ENCODE results near the gene WNT5A.

Gene WNT5A

DNA sequence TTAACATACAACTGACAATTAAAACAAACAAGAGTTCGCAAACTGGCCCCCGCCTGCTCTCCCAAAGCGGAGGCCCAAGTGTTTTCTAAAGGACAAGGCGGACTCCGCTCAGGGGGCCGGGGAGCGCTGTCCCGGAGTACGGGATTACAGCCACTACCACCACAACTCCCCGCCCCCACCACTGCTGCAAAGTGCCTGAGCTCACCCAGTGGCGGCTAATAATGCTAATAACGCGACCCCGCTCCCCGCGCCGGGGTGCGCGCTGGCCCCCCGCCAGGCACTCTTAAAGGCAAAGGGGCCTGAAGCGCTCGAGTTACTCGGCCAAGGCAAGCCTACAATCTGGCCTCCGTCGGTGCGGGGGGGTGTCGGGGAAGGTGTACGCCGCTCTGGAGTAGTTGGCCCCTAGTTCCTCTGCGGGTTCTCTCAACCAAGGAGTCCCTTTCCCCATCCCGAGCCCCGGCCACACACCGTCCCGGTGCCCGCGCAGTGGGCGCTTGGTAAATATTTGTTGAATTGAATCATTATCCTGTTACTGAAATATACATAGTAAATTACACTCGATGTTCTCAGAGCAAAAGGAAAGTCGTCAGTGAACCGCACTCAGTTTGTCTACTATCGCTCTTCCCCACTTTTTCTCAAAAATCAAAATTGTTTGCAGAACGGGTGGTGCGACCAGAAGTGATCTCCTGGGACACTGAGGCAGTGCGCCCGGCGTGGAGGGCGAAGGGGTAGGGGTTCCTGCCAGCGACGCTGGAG, 827 bp downstream of the WNT5A start (continued):
- no peak for TF ChIP-seq ZBTB49 (tag by site-specific recombination; IDR thresholded peaks at IDR 0.05; ENCODE audit: low read depth)
- no peak for TF ChIP-seq ZNF677 (tag by site-specific recombination; IDR thresholded peaks at IDR 0.05)
- peak; percentile 90 for TF ChIP-seq GLIS2 (tag by site-specific recombination; IDR thresholded peaks at IDR 0.05)
- TF ChIP-seq ZNF747 (tag by site-specific recombination; IDR thresholded peaks at IDR 0.05): no peak
- TF ChIP-seq MZF1 (tag by site-specific recombination; IDR thresholded peaks at IDR 0.05; ENCODE audit: borderline replicate concordance): no peak
- TF ChIP-seq ZNF394 (tag by site-specific recombination; IDR thresholded peaks at IDR 0.05; ENCODE audit: borderline replicate concordance): peak; percentile 10; the same call in 1 of the 2 replicates
- TF ChIP-seq, protein P1, sequence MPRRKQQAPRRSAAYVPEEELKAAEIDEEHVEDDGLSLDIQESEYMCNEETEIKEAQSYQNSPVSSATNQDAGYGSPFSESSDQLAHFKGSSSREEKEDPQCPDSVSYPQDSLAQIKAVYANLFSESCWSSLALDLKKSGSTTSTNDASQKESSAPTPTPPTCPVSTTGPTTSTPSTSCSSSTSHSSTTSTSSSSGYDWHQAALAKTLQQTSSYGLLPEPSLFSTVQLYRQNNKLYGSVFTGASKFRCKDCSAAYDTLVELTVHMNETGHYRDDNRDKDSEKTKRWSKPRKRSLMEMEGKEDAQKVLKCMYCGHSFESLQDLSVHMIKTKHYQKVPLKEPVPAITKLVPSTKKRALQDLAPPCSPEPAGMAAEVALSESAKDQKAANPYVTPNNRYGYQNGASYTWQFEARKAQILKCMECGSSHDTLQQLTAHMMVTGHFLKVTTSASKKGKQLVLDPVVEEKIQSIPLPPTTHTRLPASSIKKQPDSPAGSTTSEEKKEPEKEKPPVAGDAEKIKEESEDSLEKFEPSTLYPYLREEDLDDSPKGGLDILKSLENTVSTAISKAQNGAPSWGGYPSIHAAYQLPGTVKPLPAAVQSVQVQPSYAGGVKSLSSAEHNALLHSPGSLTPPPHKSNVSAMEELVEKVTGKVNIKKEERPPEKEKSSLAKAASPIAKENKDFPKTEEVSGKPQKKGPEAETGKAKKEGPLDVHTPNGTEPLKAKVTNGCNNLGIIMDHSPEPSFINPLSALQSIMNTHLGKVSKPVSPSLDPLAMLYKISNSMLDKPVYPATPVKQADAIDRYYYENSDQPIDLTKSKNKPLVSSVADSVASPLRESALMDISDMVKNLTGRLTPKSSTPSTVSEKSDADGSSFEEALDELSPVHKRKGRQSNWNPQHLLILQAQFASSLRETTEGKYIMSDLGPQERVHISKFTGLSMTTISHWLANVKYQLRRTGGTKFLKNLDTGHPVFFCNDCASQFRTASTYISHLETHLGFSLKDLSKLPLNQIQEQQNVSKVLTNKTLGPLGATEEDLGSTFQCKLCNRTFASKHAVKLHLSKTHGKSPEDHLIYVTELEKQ (tag by site-specific recombination; IDR thresholded peaks at IDR 0.05; ENCODE audit: borderline replicate concordance): no peak
- TF ChIP-seq KLF9 (tag by site-specific recombination; IDR thresholded peaks at IDR 0.05; ENCODE audit: low read depth): no peak
- no peak for TF ChIP-seq ZNF580 (tag by site-specific recombination; IDR thresholded peaks at IDR 0.05)
- no peak for TF ChIP-seq ZNF366 (tag by site-specific recombination; conservative IDR thresholded peaks at IDR 0.05)
- TF ChIP-seq GFI1B (tag by site-specific recombination; IDR thresholded peaks at IDR 0.05): no peak
- 0 out of 2 replicates have a peak, but pooled peaks have one; percentile 44 for TF ChIP-seq ZBTB17 (tag by site-specific recombination; IDR thresholded peaks at IDR 0.05)
- no peak for TF ChIP-seq BCL11A (tag by site-specific recombination; IDR thresholded peaks at IDR 0.05; ENCODE audit: low read depth)
- no peak for TF ChIP-seq REPIN1 (tag by site-specific recombination; IDR thresholded peaks at IDR 0.05; ENCODE audit: low read depth)
- no peak for TF ChIP-seq ZNF791 (tag by site-specific recombination; IDR thresholded peaks at IDR 0.05)
- no peak for TF ChIP-seq ZNF510 (tag by site-specific recombination; IDR thresholded peaks at IDR 0.05; ENCODE audit: insufficient replicate concordance)
- peak; percentile 90 for TF ChIP-seq GLIS1 (tag by site-specific recombination; IDR thresholded peaks at IDR 0.05)
- TF ChIP-seq, protein P2, sequence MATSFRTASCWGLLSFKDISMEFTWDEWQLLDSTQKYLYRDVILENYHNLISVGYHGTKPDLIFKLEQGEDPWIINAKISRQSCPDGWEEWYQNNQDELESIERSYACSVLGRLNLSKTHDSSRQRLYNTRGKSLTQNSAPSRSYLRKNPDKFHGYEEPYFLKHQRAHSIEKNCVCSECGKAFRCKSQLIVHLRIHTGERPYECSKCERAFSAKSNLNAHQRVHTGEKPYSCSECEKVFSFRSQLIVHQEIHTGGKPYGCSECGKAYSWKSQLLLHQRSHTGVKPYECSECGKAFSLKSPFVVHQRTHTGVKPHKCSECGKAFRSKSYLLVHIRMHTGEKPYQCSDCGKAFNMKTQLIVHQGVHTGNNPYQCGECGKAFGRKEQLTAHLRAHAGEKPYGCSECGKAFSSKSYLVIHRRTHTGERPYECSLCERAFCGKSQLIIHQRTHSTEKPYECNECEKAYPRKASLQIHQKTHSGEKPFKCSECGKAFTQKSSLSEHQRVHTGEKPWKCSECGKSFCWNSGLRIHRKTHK (tag by site-specific recombination; IDR thresholded peaks at IDR 0.05): no peak
- no peak for TF ChIP-seq MYNN (tag by site-specific recombination; IDR thresholded peaks at IDR 0.05; ENCODE audit: borderline replicate concordance)
- TF ChIP-seq ZFP3 (tag by site-specific recombination; IDR thresholded peaks at IDR 0.05; ENCODE audit: low read depth): no peak
- no peak for TF ChIP-seq ZFP69B (tag by site-specific recombination; IDR thresholded peaks at IDR 0.05)
- peak; percentile 21; the same call in 1 of the 2 replicates for TF ChIP-seq ZNF561 (tag by site-specific recombination; IDR thresholded peaks at IDR 0.05; ENCODE audit: borderline replicate concordance)
- TF ChIP-seq ZNF423 (tag by site-specific recombination; IDR thresholded peaks at IDR 0.05): peak; percentile 86
- TF ChIP-seq SCRT2 (tag by site-specific recombination; IDR thresholded peaks at IDR 0.05): no peak
- no peak for TF ChIP-seq ZNF112 (tag by site-specific recombination; IDR thresholded peaks at IDR 0.05)
- TF ChIP-seq KLF8 (tag by site-specific recombination; IDR thresholded peaks at IDR 0.05): 0 out of 2 replicates have a peak, but pooled peaks have one; percentile 26
- TF ChIP-seq TRIM28 (IDR thresholded peaks at IDR 0.05; ENCODE audit: borderline replicate concordance, low read length): no peak
- TF ChIP-seq HOXA7 (CRISPR knock-in tag; IDR thresholded peaks at IDR 0.05; ENCODE audit: borderline replicate concordance): no peak
- no peak for TF ChIP-seq ZNF341 (tag by site-specific recombination; IDR thresholded peaks at IDR 0.05; ENCODE audit: low read depth)

All from HEK293 (cell line).